Measurements from ENCODE around the gene AS3MT.
"Not testable (repeated sequence)": the region's sequence is repeated elsewhere in the genome, so short reads cannot be mapped to it uniquely, and the experiment has no call there.

AS3MT gene

GRCh38 chr10:102837230-102837721, 32.0 kb upstream of the AS3MT start, which contains the start of gene CYP17A1:
Gene CYP17A1 (minus strand): TSS chr10:102837413. CDS start chr10:102837361, 52 bp downstream.
- Histone ChIP-seq H3K9ac (ENCODE audit: low read depth, low read length) (no peak within 1 kb of the TSS), H3K27ac (ENCODE audit: low read length) (no peak within 1 kb of the TSS), H3K4me1 (ENCODE audit: insufficient read depth, low read length) (no peaks in the 10 kb centered on the region), H3K9me3 (ENCODE audit: insufficient read depth, low read length, severe bottlenecking) (peaks cover 9% of the 10 kb centered on the region), H3K27me3 (ENCODE audit: insufficient read depth, low read length, poor library complexity) (no peaks in the 10 kb centered on the region), H3K4me2 (ENCODE audit: insufficient read depth, low read length) (no peak within 1 kb of the TSS), H4K20me1 (ENCODE audit: insufficient read depth, low read length) (no peaks in the 10 kb centered on the region; the same call in 1 of the 2 replicates), H3K4me3 (ENCODE audit: low read depth in 1 of 2, low read length in 2 of 2) (no peak within 1 kb of the TSS), H2AFZ (ENCODE audit: low read depth, low read length) (no peak within 1 kb of the TSS), H3K36me3 (ENCODE audit: insufficient read depth, low read length) (no peaks in the 10 kb centered on the region), H3K79me2 (ENCODE audit: insufficient read depth, low read length) (no peaks in the 10 kb centered on the region)
- TF ChIP-seq EZH2 (IDR thresholded peaks at IDR 0.05; ENCODE audit: borderline replicate concordance, low read depth, low read length, severe bottlenecking) (no peak), CTCF (IDR thresholded peaks at IDR 0.05; ENCODE audit: borderline replicate concordance, extremely low read depth, low read length, poor library complexity, severe bottlenecking) (no peak)
- no peak for DNase-seq
- no peak for ATAC-seq (ENCODE audit: insufficient read depth, low read depth)

GRCh38 chr10:102838276-102838927, 30.9 kb upstream of the AS3MT start:
- not testable (repeated sequence) for H4K20me1 ChIP-seq (ENCODE audit: insufficient read depth, low read length)

GRCh38 chr10:102841827-102842345, 27.4 kb upstream of the AS3MT start:
- no peaks in the 10 kb centered on the region for H3K36me3 ChIP-seq (ENCODE audit: insufficient read depth, low read length)
- DNase-seq (no peak), ATAC-seq (ENCODE audit: insufficient read depth, low read depth) (no peak)
- peaks cover 9% of the 10 kb centered on the region for H3K9me3 ChIP-seq (ENCODE audit: insufficient read depth, low read length, severe bottlenecking)
- H3K4me2 ChIP-seq (ENCODE audit: insufficient read depth, low read length) = no peak overlapping the region
- H4K20me1 ChIP-seq (ENCODE audit: insufficient read depth, low read length) = no peaks in the 10 kb centered on the region
- H3K9ac ChIP-seq (ENCODE audit: low read depth, low read length) = no peak overlapping the region
- H3K4me3 ChIP-seq (ENCODE audit: low read depth in 1 of 2, low read length in 2 of 2) = no peak overlapping the region
- no peaks in the 10 kb centered on the region for H3K27me3 ChIP-seq (ENCODE audit: insufficient read depth, low read length, poor library complexity)
- H2AFZ ChIP-seq (ENCODE audit: low read depth, low read length) = no peak overlapping the region
- no peaks in the 10 kb centered on the region for H3K4me1 ChIP-seq (ENCODE audit: insufficient read depth, low read length)
- TF ChIP-seq CTCF (IDR thresholded peaks at IDR 0.05; ENCODE audit: borderline replicate concordance, extremely low read depth, low read length, poor library complexity, severe bottlenecking) = no peak
- TF ChIP-seq EZH2 (IDR thresholded peaks at IDR 0.05; ENCODE audit: borderline replicate concordance, low read depth, low read length, severe bottlenecking) = no peak
- H3K27ac ChIP-seq (ENCODE audit: low read length) = no peak overlapping the region
- no peaks in the 10 kb centered on the region for H3K79me2 ChIP-seq (ENCODE audit: insufficient read depth, low read length)

More at GRCh38 chr10:102838276-102838927, 30.9 kb upstream of the AS3MT start:
- not testable (repeated sequence) for H3K9ac ChIP-seq (ENCODE audit: low read depth, low read length); H3K4me3 ChIP-seq (ENCODE audit: low read depth in 1 of 2, low read length in 2 of 2); H3K4me2 ChIP-seq (ENCODE audit: insufficient read depth, low read length); H2AFZ ChIP-seq (ENCODE audit: low read depth, low read length); H3K36me3 ChIP-seq (ENCODE audit: insufficient read depth, low read length); H3K4me1 ChIP-seq (ENCODE audit: insufficient read depth, low read length); ATAC-seq (ENCODE audit: insufficient read depth, low read depth); DNase-seq; H3K27ac ChIP-seq (ENCODE audit: low read length); H3K9me3 ChIP-seq (ENCODE audit: insufficient read depth, low read length, severe bottlenecking); H3K27me3 ChIP-seq (ENCODE audit: insufficient read depth, low read length, poor library complexity); H3K79me2 ChIP-seq (ENCODE audit: insufficient read depth, low read length)

GRCh38 chr10:102843139-102843538, 26.1 kb upstream of the AS3MT start:
- not testable (repeated sequence) for H2AFZ ChIP-seq (ENCODE audit: low read depth, low read length); H3K79me2 ChIP-seq (ENCODE audit: insufficient read depth, low read length); H3K36me3 ChIP-seq (ENCODE audit: insufficient read depth, low read length); H3K9ac ChIP-seq (ENCODE audit: low read depth, low read length); H3K4me1 ChIP-seq (ENCODE audit: insufficient read depth, low read length); ATAC-seq (ENCODE audit: insufficient read depth, low read depth); DNase-seq; H3K9me3 ChIP-seq (ENCODE audit: insufficient read depth, low read length, severe bottlenecking); H3K4me2 ChIP-seq (ENCODE audit: insufficient read depth, low read length); H3K4me3 ChIP-seq (ENCODE audit: low read depth in 1 of 2, low read length in 2 of 2); H4K20me1 ChIP-seq (ENCODE audit: insufficient read depth, low read length); H3K27me3 ChIP-seq (ENCODE audit: insufficient read depth, low read length, poor library complexity); H3K27ac ChIP-seq (ENCODE audit: low read length)

- H3K9me3 ChIP-seq (ENCODE audit: insufficient read depth, low read length, severe bottlenecking); H3K9ac ChIP-seq (ENCODE audit: low read depth, low read length); H3K27ac ChIP-seq (ENCODE audit: low read length); H3K4me3 ChIP-seq (ENCODE audit: low read depth in 1 of 2, low read length in 2 of 2); DNase-seq; H3K36me3 ChIP-seq (ENCODE audit: insufficient read depth, low read length); H4K20me1 ChIP-seq (ENCODE audit: insufficient read depth, low read length); H3K4me2 ChIP-seq (ENCODE audit: insufficient read depth, low read length); H3K27me3 ChIP-seq (ENCODE audit: insufficient read depth, low read length, poor library complexity); H3K79me2 ChIP-seq (ENCODE audit: insufficient read depth, low read length); H2AFZ ChIP-seq (ENCODE audit: low read depth, low read length); ATAC-seq (ENCODE audit: insufficient read depth, low read depth); H3K4me1 ChIP-seq (ENCODE audit: insufficient read depth, low read length): not testable (repeated sequence)
Measured at GRCh38 chr10:102844190-102844776, 25.0 kb upstream of the AS3MT start.
